GM20000 (cell line): ENCODE measurements around the gene KCNIP3.

ENCODE experiments used
- DNase-seq: peaks from one replicate; pipeline ENCODE4 v3.0.0; 2012; ENCODE audit warnings: low spot score
- CTCF ChIP-seq: IDR thresholded peaks from 2 replicates; pipeline ENCODE4 v1.5.1; 2012; ENCODE audit warnings: mild to moderate bottlenecking, control low read depth; ENCODE audit errors: extremely low read depth, missing control alignments

KCNIP3 gene

GRCh38 chr2:95386031-95386430 lies 88.9 kb downstream of the KCNIP3 start:
- TF ChIP-seq CTCF: no peak
- no peak for DNase-seq

- no peak for TF ChIP-seq CTCF
- no peak for DNase-seq
Observed at GRCh38 chr2:95387358-95387757, 90.2 kb downstream of the KCNIP3 start.

- no peak for TF ChIP-seq CTCF
Observed at GRCh38 chr2:95388091-95388692, 91.0 kb downstream of the KCNIP3 start.

GRCh38 chr2:95388856-95389244 lies 91.7 kb downstream of the KCNIP3 start:
- TF ChIP-seq CTCF: no peak
- no peak for DNase-seq

More at GRCh38 chr2:95388091-95388692, 91.0 kb downstream of the KCNIP3 start:
- no peak for DNase-seq

- DNase-seq: peak; percentile 81
- TF ChIP-seq CTCF: peak; percentile 92
Observed at GRCh38 chr2:95389245-95390119, 92.3 kb downstream of the KCNIP3 start.

- no peak for DNase-seq
- TF ChIP-seq CTCF: no peak
Observed at GRCh38 chr2:95390272-95390880, 93.2 kb downstream of the KCNIP3 start.

- no peak for TF ChIP-seq CTCF
- DNase-seq: no peak
Observed at GRCh38 chr2:95390881-95391321, 93.8 kb downstream of the KCNIP3 start.
